ENCODE data around the gene ZDHHC1. TPM values are rescaled to one million over a fixed set of nuclear protein-coding genes. Genes with fewer than 3 reads are reported as not detected.

The ZDHHC1 gene
- total RNA-seq, 1 experiment from 2014 or later: not detected

- no peak overlapping the region for H3K4me2 ChIP-seq (ENCODE audit: low read depth, low read length, poor library complexity, severe bottlenecking)
- no peak overlapping the region for H3K9ac ChIP-seq (ENCODE audit: low read length)
- H3K27ac ChIP-seq (ENCODE audit: low read length): no peak overlapping the region
These were observed 9.9 kb downstream of the ZDHHC1 start for GRCh38 chr16:67406111-67406971.

DNA sequence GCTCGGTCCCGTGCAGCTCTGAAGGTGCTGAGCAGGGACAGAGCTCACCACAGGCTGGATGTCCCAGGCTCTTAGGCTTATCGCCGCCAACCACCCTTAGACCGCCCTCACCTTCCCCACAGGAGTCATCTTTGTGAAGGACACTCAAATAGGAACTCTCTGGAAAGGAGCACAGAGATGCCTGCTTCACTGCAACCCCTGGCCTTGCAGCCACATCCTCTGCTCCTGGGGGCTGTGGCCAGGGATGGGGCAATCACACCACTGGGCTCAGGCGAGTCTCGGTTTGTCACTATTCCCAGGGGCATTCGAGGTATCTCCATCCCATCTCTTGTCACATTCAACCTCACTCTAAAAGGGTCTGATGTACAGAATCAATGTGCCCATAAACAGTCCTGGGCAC, 10.9 kb downstream of the ZDHHC1 start:
- Histone ChIP-seq H3K27ac (ENCODE audit: low read length) (no peak overlapping the region), H3K9me3 (ENCODE audit: low read length) (no peaks in the 10 kb centered on the region), H3K36me3 (ENCODE audit: insufficient read depth, low read length) (no peaks in the 10 kb centered on the region), H3K27me3 (ENCODE audit: low read length) (no peaks in the 10 kb centered on the region), H3K79me2 (ENCODE audit: low read length) (no peaks in the 10 kb centered on the region), H3K9me2 (replicated peaks; ENCODE audit: insufficient read depth, low read length) (no peaks in the 10 kb centered on the region), H3K4me1 (ENCODE audit: low read length) (no peaks in the 10 kb centered on the region), H3K4me2 (ENCODE audit: low read depth, low read length, poor library complexity, severe bottlenecking) (no peak overlapping the region), H2AFZ (ENCODE audit: low read length) (no peak overlapping the region), H3K4me3 (ENCODE audit: low read length) (no peak overlapping the region), H3K9ac (ENCODE audit: low read length) (no peak overlapping the region), H4K20me1 (ENCODE audit: insufficient read depth, low read depth, low read length) (no peaks in the 10 kb centered on the region)
- no peak for DNase-seq

More at GRCh38 chr16:67406111-67406971, 9.9 kb downstream of the ZDHHC1 start:
- Histone ChIP-seq H3K36me3 (ENCODE audit: insufficient read depth, low read length) (no peaks in the 10 kb centered on the region), H3K9me3 (ENCODE audit: low read length) (no peaks in the 10 kb centered on the region), H3K4me3 (ENCODE audit: low read length) (no peak overlapping the region), H3K79me2 (ENCODE audit: low read length) (no peaks in the 10 kb centered on the region), H4K20me1 (ENCODE audit: insufficient read depth, low read depth, low read length) (no peaks in the 10 kb centered on the region), H3K27me3 (ENCODE audit: low read length) (no peaks in the 10 kb centered on the region), H3K4me1 (ENCODE audit: low read length) (no peaks in the 10 kb centered on the region), H2AFZ (ENCODE audit: low read length) (no peak overlapping the region), H3K9me2 (replicated peaks; ENCODE audit: insufficient read depth, low read length) (no peaks in the 10 kb centered on the region)
- no peak for DNase-seq

GRCh38 chr16:67404740-67405226, 11.5 kb downstream of the ZDHHC1 start:
- Histone ChIP-seq H3K36me3 (ENCODE audit: insufficient read depth, low read length) (no peaks in the 10 kb centered on the region), H4K20me1 (ENCODE audit: insufficient read depth, low read depth, low read length) (no peaks in the 10 kb centered on the region), H3K9ac (ENCODE audit: low read length) (no peak overlapping the region), H3K4me3 (ENCODE audit: low read length) (no peak overlapping the region), H3K27ac (ENCODE audit: low read length) (no peak overlapping the region), H3K9me2 (replicated peaks; ENCODE audit: insufficient read depth, low read length) (no peaks in the 10 kb centered on the region), H2AFZ (ENCODE audit: low read length) (no peak overlapping the region), H3K79me2 (ENCODE audit: low read length) (no peaks in the 10 kb centered on the region), H3K27me3 (ENCODE audit: low read length) (no peaks in the 10 kb centered on the region), H3K4me2 (ENCODE audit: low read depth, low read length, poor library complexity, severe bottlenecking) (no peak overlapping the region), H3K4me1 (ENCODE audit: low read length) (no peaks in the 10 kb centered on the region), H3K9me3 (ENCODE audit: low read length) (no peaks in the 10 kb centered on the region)
- DNase-seq: no peak

GRCh38 chr16:67403976-67404555, 12.2 kb downstream of the ZDHHC1 start:
- Histone ChIP-seq H3K9ac (ENCODE audit: low read length) (no peak overlapping the region), H3K4me1 (ENCODE audit: low read length) (no peaks in the 10 kb centered on the region)

GRCh38 chr16:67400901-67401300, 15.4 kb downstream of the ZDHHC1 start:
- Histone ChIP-seq H3K9ac (ENCODE audit: low read length) (no peak overlapping the region), H3K4me2 (ENCODE audit: low read depth, low read length, poor library complexity, severe bottlenecking) (no peak overlapping the region), H3K9me3 (ENCODE audit: low read length) (no peaks in the 10 kb centered on the region), H3K27me3 (ENCODE audit: low read length) (no peaks in the 10 kb centered on the region), H3K36me3 (ENCODE audit: insufficient read depth, low read length) (no peaks in the 10 kb centered on the region), H3K4me1 (ENCODE audit: low read length) (peaks cover 11% of the 10 kb centered on the region), H3K4me3 (ENCODE audit: low read length) (no peak overlapping the region), H3K9me2 (replicated peaks; ENCODE audit: insufficient read depth, low read length) (no peaks in the 10 kb centered on the region), H2AFZ (ENCODE audit: low read length) (no peak overlapping the region), H3K27ac (ENCODE audit: low read length) (no peak overlapping the region), H3K79me2 (ENCODE audit: low read length) (no peaks in the 10 kb centered on the region), H4K20me1 (ENCODE audit: insufficient read depth, low read depth, low read length) (no peaks in the 10 kb centered on the region)
- no peak for DNase-seq

More at GRCh38 chr16:67403976-67404555, 12.2 kb downstream of the ZDHHC1 start:
- H3K9me2 ChIP-seq (replicated peaks; ENCODE audit: insufficient read depth, low read length): no peaks in the 10 kb centered on the region
- no peaks in the 10 kb centered on the region for H3K9me3 ChIP-seq (ENCODE audit: low read length)
- H4K20me1 ChIP-seq (ENCODE audit: insufficient read depth, low read depth, low read length): no peaks in the 10 kb centered on the region
- H3K27ac ChIP-seq (ENCODE audit: low read length): no peak overlapping the region
- H2AFZ ChIP-seq (ENCODE audit: low read length): no peak overlapping the region
- H3K4me2 ChIP-seq (ENCODE audit: low read depth, low read length, poor library complexity, severe bottlenecking): no peak overlapping the region
- no peak for DNase-seq
- no peaks in the 10 kb centered on the region for H3K79me2 ChIP-seq (ENCODE audit: low read length)
- H3K4me3 ChIP-seq (ENCODE audit: low read length): no peak overlapping the region
- H3K36me3 ChIP-seq (ENCODE audit: insufficient read depth, low read length): no peaks in the 10 kb centered on the region
- H3K27me3 ChIP-seq (ENCODE audit: low read length): no peaks in the 10 kb centered on the region

DNA sequence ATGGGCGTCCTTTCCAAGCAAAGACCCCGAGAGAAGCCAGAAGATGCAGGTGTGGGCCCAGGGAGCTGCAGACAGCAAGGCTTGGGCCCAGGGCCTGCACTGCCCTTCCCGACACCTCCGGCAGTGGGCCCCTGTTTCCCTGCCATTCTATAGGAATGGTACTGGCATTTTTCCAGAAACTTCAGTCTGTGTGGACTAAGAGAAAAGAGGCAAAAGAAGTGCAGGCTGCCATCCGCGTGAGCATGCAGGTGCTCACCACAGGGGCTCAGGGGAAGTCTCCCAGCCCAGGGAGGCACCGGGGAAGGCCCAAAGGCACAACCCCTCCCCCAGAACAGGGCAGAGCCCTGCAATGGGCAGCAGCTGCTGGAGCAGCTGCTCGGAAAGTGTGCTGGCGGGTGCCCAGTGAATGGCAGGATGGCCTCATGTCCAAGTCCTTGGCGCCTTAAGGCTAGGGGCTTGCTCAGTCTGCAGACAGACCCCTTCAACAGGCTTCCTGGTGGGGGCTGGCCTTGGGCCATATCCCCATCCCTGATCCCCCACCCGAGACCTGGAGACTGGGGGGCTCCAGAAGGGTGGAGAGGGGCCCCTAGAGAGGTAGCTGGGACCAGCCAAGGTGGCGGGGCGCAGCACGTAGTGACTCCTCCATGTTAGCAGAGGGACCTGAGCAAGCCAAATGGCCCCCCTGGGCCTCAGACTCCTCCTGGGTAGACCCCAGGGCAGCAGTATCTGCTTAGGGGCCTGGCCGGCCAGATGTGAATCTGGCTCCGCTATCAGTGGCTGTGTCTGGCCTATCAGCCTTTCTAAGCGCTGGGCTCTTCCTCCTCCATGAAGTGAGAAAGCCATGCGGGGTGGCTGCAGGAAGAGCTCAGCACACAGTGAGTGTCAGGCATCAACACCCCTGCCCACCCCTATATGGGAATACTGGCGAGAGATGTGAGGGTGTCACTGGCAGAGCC, 16.2 kb downstream of the ZDHHC1 start:
- no peak overlapping the region for H3K27ac ChIP-seq (ENCODE audit: low read length)
- H2AFZ ChIP-seq (ENCODE audit: low read length): no peak overlapping the region
- no peaks in the 10 kb centered on the region for H3K36me3 ChIP-seq (ENCODE audit: insufficient read depth, low read length)
- no peaks in the 10 kb centered on the region for H3K9me2 ChIP-seq (replicated peaks; ENCODE audit: insufficient read depth, low read length)
- H3K9ac ChIP-seq (ENCODE audit: low read length): no peak overlapping the region
- no peaks in the 10 kb centered on the region for H3K27me3 ChIP-seq (ENCODE audit: low read length)
- H4K20me1 ChIP-seq (ENCODE audit: insufficient read depth, low read depth, low read length): no peaks in the 10 kb centered on the region
- no peak for DNase-seq
- no peak overlapping the region for H3K4me2 ChIP-seq (ENCODE audit: low read depth, low read length, poor library complexity, severe bottlenecking)
- no peaks in the 10 kb centered on the region for H3K9me3 ChIP-seq (ENCODE audit: low read length)
- no peak overlapping the region for H3K4me3 ChIP-seq (ENCODE audit: low read length)
- no peaks in the 10 kb centered on the region for H3K79me2 ChIP-seq (ENCODE audit: low read length)
- peaks cover 13% of the 10 kb centered on the region for H3K4me1 ChIP-seq (ENCODE audit: low read length)

GRCh38 chr16:67399218-67399733, 17.0 kb downstream of the ZDHHC1 start:
- DNase-seq: peak; percentile 87
- H3K79me2 ChIP-seq (ENCODE audit: low read length): no peaks in the 10 kb centered on the region
- H3K36me3 ChIP-seq (ENCODE audit: insufficient read depth, low read length): no peaks in the 10 kb centered on the region

More at GRCh38 chr16:67399218-67399733, 17.0 kb downstream of the ZDHHC1 start:
- Histone ChIP-seq H3K4me1 (ENCODE audit: low read length) (peaks cover 13% of the 10 kb centered on the region), H3K27ac (ENCODE audit: low read length) (no peak overlapping the region), H3K9me3 (ENCODE audit: low read length) (no peaks in the 10 kb centered on the region), H4K20me1 (ENCODE audit: insufficient read depth, low read depth, low read length) (no peaks in the 10 kb centered on the region), H2AFZ (ENCODE audit: low read length) (no peak overlapping the region; the same call in 1 of the 2 replicates), H3K9ac (ENCODE audit: low read length) (no peak overlapping the region), H3K27me3 (ENCODE audit: low read length) (no peaks in the 10 kb centered on the region), H3K4me2 (ENCODE audit: low read depth, low read length, poor library complexity, severe bottlenecking) (no peak overlapping the region), H3K4me3 (ENCODE audit: low read length) (no peak overlapping the region), H3K9me2 (replicated peaks; ENCODE audit: insufficient read depth, low read length) (no peaks in the 10 kb centered on the region)

Data from Karpas-422 (cell line).